Neural cell (in vitro differentiated cells): ENCODE data around the gene MYO10. TPM values are rescaled to one million over a fixed set of nuclear protein-coding genes. Genes with fewer than 3 reads are reported as not detected.

Experiments used
- H2AFZ ChIP-seq: fragments of 200-600, 300-800 bp; sonication (generic), shearing (Covaris generic); 2 replicates; pipeline ENCODE4 v1.6.0; 2014; ENCODE audit warnings: low read depth, mild to moderate bottlenecking, antibody characterized with exemption, low read length, moderate library complexity
- H3F3A ChIP-seq: fragments of 200-600 bp; shearing (Covaris generic); 2 replicates; pipeline ENCODE4 v1.6.1; 2016; ENCODE audit warnings: mild to moderate bottlenecking, moderate library complexity, mixed read lengths, antibody characterized with exemption, low read length; ENCODE audit not compliant: insufficient read depth, poor library complexity, severe bottlenecking
- H3K27ac ChIP-seq: fragments of 200-600, 300-800 bp; sonication (generic), shearing (Covaris generic); 2 replicates; pipeline ENCODE4 v1.5.1; 2014; ENCODE audit warnings: mild to moderate bottlenecking, low read length, moderate library complexity
- H3K27me3 ChIP-seq: fragments of 300-800, 200-600 bp; sonication (generic), shearing (Covaris generic); 2 replicates; pipeline ENCODE4 v1.6.0; 2014; ENCODE audit warnings: mild to moderate bottlenecking, low read depth, low read length, moderate library complexity; ENCODE audit not compliant: insufficient read depth
- H3K36me3 ChIP-seq: fragments of 300-800, 200-600 bp; sonication (generic), shearing (Covaris generic); 2 replicates; pipeline ENCODE4 v1.5.1; 2014; ENCODE audit warnings: mild to moderate bottlenecking, antibody characterized with exemption, low read length, moderate library complexity; ENCODE audit not compliant: insufficient read depth
- H3K4me2 ChIP-seq: fragments of 300-800, 200-600 bp; sonication (generic), shearing (Covaris generic); 2 replicates; pipeline ENCODE4 v1.6.0; 2014; ENCODE audit warnings: mild to moderate bottlenecking, low read length
- H3K4me3 ChIP-seq: fragments of 300-800, 200-600 bp; sonication (generic), shearing (Covaris generic); 2 replicates; pipeline ENCODE4 v1.5.1; 2014; ENCODE audit warnings: mild to moderate bottlenecking, low read length, moderate library complexity
- H3K79me2 ChIP-seq: fragments of 200-600 bp; shearing (Covaris generic); replicated peaks from 2 replicates; pipeline ENCODE4 v1.6.0; 2014; ENCODE audit warnings: mild to moderate bottlenecking, low read length, moderate library complexity; ENCODE audit not compliant: insufficient read depth
- H3K9ac ChIP-seq: fragments of 300-800, 200-600 bp; sonication (generic), shearing (Covaris generic); 2 replicates; pipeline ENCODE4 v1.6.1; 2016; ENCODE audit warnings: mild to moderate bottlenecking, low read length, mixed read lengths
- H3K9me2 ChIP-seq: fragments of 200-600 bp; shearing (Covaris generic); 2 replicates; pipeline ENCODE4 v1.6.1; 2016; ENCODE audit warnings: mild to moderate bottlenecking, low read length, mixed read lengths; ENCODE audit not compliant: insufficient read depth
- H3K9me3 ChIP-seq: fragments of 200-600, 300-800 bp; sonication (generic), shearing (Covaris generic); 2 replicates; pipeline ENCODE4 v1.6.1; 2016; ENCODE audit warnings: mild to moderate bottlenecking, mixed run types, low read length, moderate library complexity, mixed read lengths
- H4K20me1 ChIP-seq: fragments of 200-600 bp; shearing (Covaris generic); 2 replicates; pipeline ENCODE4 v1.6.1; 2016; ENCODE audit warnings: mild to moderate bottlenecking, mixed run types; ENCODE audit not compliant: insufficient read depth
- CTCF ChIP-seq: fragments of 450-650 bp; IDR thresholded peaks from 2 replicates; pipeline ENCODE4 v1.5.1; 2014; ENCODE audit warnings: antibody characterized with exemption, mild to moderate bottlenecking, moderate library complexity; ENCODE audit not compliant: poor library complexity, severe bottlenecking
- EP300 ChIP-seq: fragments of 450-650 bp; conservative IDR thresholded peaks from 2 replicates; pipeline ENCODE4 v1.6.1; 2014; ENCODE audit warnings: antibody characterized with exemption, mild to moderate bottlenecking, moderate library complexity; ENCODE audit not compliant: poor library complexity, severe bottlenecking
- EZH2 ChIP-seq: fragments of 200-600, 300-800 bp; shearing (Covaris generic), sonication (generic); IDR thresholded peaks from 2 replicates; pipeline ENCODE4 v1.6.1; 2014; ENCODE audit warnings: antibody characterized with exemption, low read length, borderline replicate concordance, mild to moderate bottlenecking; ENCODE audit not compliant: insufficient read depth, poor library complexity, severe bottlenecking
- MXI1 ChIP-seq: fragments of 450-650 bp; conservative IDR thresholded peaks from 2 replicates; pipeline ENCODE4 v1.6.1; 2014; ENCODE audit warnings: antibody characterized with exemption, mild to moderate bottlenecking; ENCODE audit not compliant: poor library complexity, severe bottlenecking
- POLR2AphosphoS5 ChIP-seq: IDR thresholded peaks from 2 replicates; pipeline ENCODE4 v1.6.1; 2012
- RAD21 ChIP-seq: fragments of 450-650 bp; conservative IDR thresholded peaks from 2 replicates; pipeline ENCODE4 v1.6.1; 2014; ENCODE audit warnings: antibody characterized with exemption, mild to moderate bottlenecking, moderate library complexity
- REST ChIP-seq: IDR thresholded peaks from 2 replicates; pipeline ENCODE4 v1.6.1; 2012; ENCODE audit warnings: borderline replicate concordance
- SMC3 ChIP-seq: fragments of 450-650 bp; conservative IDR thresholded peaks from 2 replicates; pipeline ENCODE4 v1.6.1; 2014; ENCODE audit warnings: antibody characterized with exemption, mild to moderate bottlenecking, moderate library complexity; ENCODE audit not compliant: poor library complexity
- TAF1 ChIP-seq: IDR thresholded peaks from 2 replicates; pipeline ENCODE4 v1.6.1; 2012; ENCODE audit warnings: low read depth
- polyA plus RNA-seq: library from polyadenylated mRNA; depleted of rRNA; stranded (reverse); fragments of >200 nt; gene quantifications from 2 replicates; pipeline ENCODE4 v1.2.3, GENCODE V29; 2014

Gene MYO10
- polyA plus RNA-seq, 1 donor from 2014 or later = 3.2 TPM

- H3F3A ChIP-seq = no peaks in the 10 kb centered on the region
- H3K27me3 ChIP-seq = no peaks in the 10 kb centered on the region
- TF ChIP-seq SMC3 = no peak
- TF ChIP-seq RAD21 = no peak
- no peak for TF ChIP-seq MXI1
- no peak for TF ChIP-seq REST
- no peak for TF ChIP-seq POLR2AphosphoS5
- no peak for TF ChIP-seq CTCF
- no peak for TF ChIP-seq TAF1
- TF ChIP-seq EZH2 = no peak
- no peak for TF ChIP-seq EP300
- H3K9ac ChIP-seq = no peak overlapping the region
- no peak overlapping the region for H3K4me2 ChIP-seq
- no peak overlapping the region for H3K27ac ChIP-seq
- no peak overlapping the region for H2AFZ ChIP-seq
- H3K9me2 ChIP-seq = no peaks in the 10 kb centered on the region
- no peak overlapping the region for H3K4me3 ChIP-seq
- H3K36me3 ChIP-seq = peaks cover 4% of the 10 kb centered on the region
- H3K9me3 ChIP-seq = no peaks in the 10 kb centered on the region
- H4K20me1 ChIP-seq = no peaks in the 10 kb centered on the region
- H3K79me2 ChIP-seq = peaks cover 46% of the 10 kb centered on the region
These were observed 234.7 kb downstream of the MYO10 start for GRCh38 chr5:16701134-16702099.

- H4K20me1 ChIP-seq = no peaks in the 10 kb centered on the region
- no peak overlapping the region for H3K4me2 ChIP-seq
- peaks cover 53% of the 10 kb centered on the region for H3K79me2 ChIP-seq
- peaks cover 4% of the 10 kb centered on the region for H3K36me3 ChIP-seq
- no peaks in the 10 kb centered on the region for H3F3A ChIP-seq
- H2AFZ ChIP-seq = no peak overlapping the region
- no peaks in the 10 kb centered on the region for H3K9me3 ChIP-seq
- no peak for TF ChIP-seq TAF1
- no peak for TF ChIP-seq CTCF
- TF ChIP-seq EP300 = no peak
- no peak for TF ChIP-seq SMC3
- TF ChIP-seq POLR2AphosphoS5 = no peak
- no peak for TF ChIP-seq RAD21
- no peak for TF ChIP-seq REST
- TF ChIP-seq EZH2 = no peak
- TF ChIP-seq MXI1 = no peak
- H3K9me2 ChIP-seq = no peaks in the 10 kb centered on the region
- no peaks in the 10 kb centered on the region for H3K27me3 ChIP-seq
- H3K27ac ChIP-seq = no peak overlapping the region
- H3K9ac ChIP-seq = no peak overlapping the region
- no peak overlapping the region for H3K4me3 ChIP-seq
These were observed 236.0 kb downstream of the MYO10 start for GRCh38 chr5:16700081-16700480.
